Measurements from ENCODE around the gene CDH23.

Gene CDH23

DNA sequence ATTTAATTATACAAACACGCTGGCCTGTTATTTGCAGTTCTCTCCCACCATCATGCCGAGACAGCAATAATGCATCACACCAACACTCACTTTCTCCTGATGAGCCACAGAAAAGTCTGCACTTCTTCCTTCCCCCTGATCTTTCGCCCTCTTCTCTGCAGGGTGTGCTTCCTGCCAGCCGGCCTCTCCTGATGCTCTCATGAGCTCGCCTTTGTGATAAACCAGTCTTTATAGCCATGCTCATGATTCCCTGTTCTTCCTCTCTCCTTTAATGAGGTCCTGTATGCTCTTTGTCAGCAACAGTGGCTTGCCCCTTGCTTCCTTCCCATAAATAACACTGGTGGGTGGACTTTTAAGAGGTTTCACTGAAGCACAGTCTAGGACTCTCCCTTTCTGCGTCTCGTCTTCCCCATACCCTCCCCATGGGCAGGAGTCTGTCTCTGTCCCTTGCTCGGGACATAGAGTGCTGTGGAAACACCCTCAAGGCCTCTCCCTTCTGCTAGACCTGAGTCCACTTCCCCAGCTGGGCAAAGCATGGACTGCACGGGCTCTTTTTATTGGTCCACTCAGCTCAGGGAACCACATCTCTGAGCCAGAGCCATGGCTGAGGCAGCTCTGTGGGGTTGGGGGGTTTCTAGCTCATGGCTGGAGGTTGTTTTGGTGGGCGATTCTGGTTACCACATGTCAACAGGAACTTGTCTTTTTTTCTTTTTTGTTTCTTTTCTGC, 189.0 kb downstream of the CDH23 start:
- TF ChIP-seq JUND (IDR thresholded peaks at IDR 0.05; ENCODE audit: low read depth) = no peak
- no peak for DNase-seq (ENCODE audit: low read depth in 1 of 2, low spot score in 1 of 2)
- in situ Hi-C loops (cut with HindIII; ENCODE audit: low pct_unique_long_range_greater_than_20kb, low sequenced_read_pairs) = no loop called here

DNA sequence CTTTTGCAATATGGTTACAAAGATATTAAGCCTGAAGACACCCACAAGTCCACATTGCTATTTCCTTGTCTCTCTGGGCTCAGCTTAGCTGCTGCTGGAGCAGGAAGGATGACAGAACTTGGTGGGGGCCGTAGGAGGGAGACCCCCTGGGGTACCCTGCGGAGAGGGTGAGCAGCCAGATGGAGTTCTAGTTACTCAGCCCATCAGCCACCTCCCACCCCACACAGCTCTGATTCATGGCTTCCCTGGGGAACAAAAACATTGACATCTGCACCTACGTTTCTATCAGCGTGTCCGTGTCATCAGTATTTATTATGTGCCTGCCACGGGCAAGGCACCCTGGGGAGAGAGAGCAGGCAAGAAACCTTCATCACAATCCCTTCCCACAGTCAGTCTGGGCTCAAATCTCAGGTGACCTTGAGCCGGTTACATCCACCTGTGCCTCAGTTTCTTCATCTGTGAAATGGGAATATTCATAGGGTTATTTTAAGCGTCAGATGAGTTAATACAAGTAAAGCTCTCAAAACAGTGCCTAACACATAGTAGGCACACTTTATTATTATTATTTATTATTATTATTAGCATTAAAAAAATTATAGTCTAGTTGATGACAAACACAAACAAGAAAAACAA, 191.3 kb downstream of the CDH23 start:
- no peak for TF ChIP-seq JUND (IDR thresholded peaks at IDR 0.05; ENCODE audit: low read depth)
- in situ Hi-C loops (cut with HindIII; ENCODE audit: low pct_unique_long_range_greater_than_20kb, low sequenced_read_pairs) = no loop called here
- DNase-seq (ENCODE audit: low read depth in 1 of 2, low spot score in 1 of 2) = no peak

GRCh38 chr10:71588685-71589084, 192.0 kb downstream of the CDH23 start:
- TF ChIP-seq JUND (IDR thresholded peaks at IDR 0.05; ENCODE audit: low read depth) = no peak
- no peak for DNase-seq (ENCODE audit: low read depth in 1 of 2, low spot score in 1 of 2)
- in situ Hi-C loops (cut with HindIII; ENCODE audit: low pct_unique_long_range_greater_than_20kb, low sequenced_read_pairs) = no loop called here

GRCh38 chr10:71589617-71590551, 193.2 kb downstream of the CDH23 start:
- no peak for TF ChIP-seq JUND (IDR thresholded peaks at IDR 0.05; ENCODE audit: low read depth)
- in situ Hi-C loops (cut with HindIII; ENCODE audit: low pct_unique_long_range_greater_than_20kb, low sequenced_read_pairs) = no loop called here
- DNase-seq (ENCODE audit: low read depth in 1 of 2, low spot score in 1 of 2) = peak in 1 of 2 experiments; percentile 20

DNA sequence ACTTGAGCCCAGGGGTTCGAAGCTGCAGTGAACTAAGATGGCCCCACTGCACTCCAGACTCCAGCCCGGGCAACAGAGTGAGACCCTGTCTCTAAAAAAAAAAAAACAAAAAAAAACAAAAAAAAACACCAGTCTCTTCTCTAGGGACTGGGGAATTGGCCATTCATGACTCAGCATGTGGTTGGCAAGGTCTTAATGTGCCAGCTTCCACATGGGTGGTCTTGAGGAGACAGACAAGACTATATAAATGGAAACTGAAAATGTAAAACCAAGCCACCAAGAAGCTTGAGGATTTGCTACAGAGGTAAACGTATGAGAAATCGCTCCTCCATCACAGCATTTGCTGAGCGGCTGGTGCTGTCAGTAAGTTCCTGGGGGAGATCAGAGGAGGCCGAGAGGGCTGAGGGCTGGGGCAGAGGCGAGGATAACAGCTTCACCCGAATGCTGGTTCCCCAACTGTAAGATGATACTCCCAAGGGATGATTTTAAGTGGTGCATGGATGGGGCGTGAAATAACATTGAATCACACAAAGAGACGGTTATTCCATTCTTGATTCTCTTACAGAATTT, 194.1 kb downstream of the CDH23 start:
- no peak for TF ChIP-seq JUND (IDR thresholded peaks at IDR 0.05; ENCODE audit: low read depth)
- in situ Hi-C loops (cut with HindIII; ENCODE audit: low pct_unique_long_range_greater_than_20kb, low sequenced_read_pairs) = no loop called here
- no peak for DNase-seq (ENCODE audit: low read depth in 1 of 2, low spot score in 1 of 2)

- in situ Hi-C loops (cut with HindIII; ENCODE audit: low pct_unique_long_range_greater_than_20kb, low sequenced_read_pairs) = no loop called here
- no peak for DNase-seq (ENCODE audit: low read depth in 1 of 2, low spot score in 1 of 2)
- no peak for TF ChIP-seq JUND (IDR thresholded peaks at IDR 0.05; ENCODE audit: low read depth)
These were observed 198.3 kb downstream of the CDH23 start for GRCh38 chr10:71594934-71595571.

DNA sequence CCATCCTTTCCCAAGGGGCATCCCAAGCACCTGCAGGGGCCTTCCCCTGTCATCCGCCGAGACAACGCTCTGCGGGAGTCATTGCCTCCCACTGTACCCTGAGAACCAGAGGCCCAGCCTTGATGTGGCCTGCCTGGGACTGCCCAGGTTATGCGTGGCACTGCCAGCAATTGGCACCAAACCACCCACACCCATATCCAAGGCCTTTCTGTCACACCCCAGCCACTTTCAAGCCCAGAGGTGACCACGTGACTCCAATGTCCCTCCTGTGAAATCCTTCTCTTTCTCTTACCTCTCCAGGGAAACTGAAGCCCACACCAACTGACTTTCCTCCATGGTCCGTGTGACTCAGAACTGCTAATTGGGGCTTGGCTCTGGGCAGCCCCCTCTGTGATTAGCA, 198.9 kb downstream of the CDH23 start:
- DNase-seq (ENCODE audit: low read depth in 1 of 2, low spot score in 1 of 2) = no peak
- in situ Hi-C loops (cut with HindIII; ENCODE audit: low pct_unique_long_range_greater_than_20kb, low sequenced_read_pairs) = no loop called here
- TF ChIP-seq JUND (IDR thresholded peaks at IDR 0.05; ENCODE audit: low read depth) = no peak

GRCh38 chr10:71596127-71596526, 199.4 kb downstream of the CDH23 start:
- in situ Hi-C loops (cut with HindIII; ENCODE audit: low pct_unique_long_range_greater_than_20kb, low sequenced_read_pairs) = no loop called here
- no peak for DNase-seq (ENCODE audit: low read depth in 1 of 2, low spot score in 1 of 2)
- no peak for TF ChIP-seq JUND (IDR thresholded peaks at IDR 0.05; ENCODE audit: low read depth)

DNA sequence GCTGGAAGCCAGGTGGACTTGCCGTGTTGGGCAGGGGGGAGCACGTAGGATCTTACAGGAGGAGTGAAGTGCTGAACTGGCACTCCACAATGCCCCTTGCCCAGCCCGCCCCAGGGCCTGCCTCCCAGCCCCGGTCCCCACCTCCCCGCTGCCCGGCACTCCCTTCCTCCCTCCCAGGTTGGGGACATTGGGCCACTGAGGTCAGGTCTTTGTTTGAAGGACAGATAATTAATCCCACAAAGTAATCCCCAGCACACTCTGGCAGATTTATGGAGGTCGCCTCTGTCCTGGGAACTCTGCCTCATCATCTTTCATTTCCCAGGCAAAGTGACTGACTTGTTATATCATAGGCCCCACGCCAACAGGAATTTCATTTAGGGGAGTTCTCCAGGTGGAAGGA, 200.0 kb downstream of the CDH23 start:
- in situ Hi-C loops (cut with HindIII; ENCODE audit: low pct_unique_long_range_greater_than_20kb, low sequenced_read_pairs) = no loop called here
- TF ChIP-seq JUND (IDR thresholded peaks at IDR 0.05; ENCODE audit: low read depth) = no peak
- no peak for DNase-seq (ENCODE audit: low read depth in 1 of 2, low spot score in 1 of 2)

DNA sequence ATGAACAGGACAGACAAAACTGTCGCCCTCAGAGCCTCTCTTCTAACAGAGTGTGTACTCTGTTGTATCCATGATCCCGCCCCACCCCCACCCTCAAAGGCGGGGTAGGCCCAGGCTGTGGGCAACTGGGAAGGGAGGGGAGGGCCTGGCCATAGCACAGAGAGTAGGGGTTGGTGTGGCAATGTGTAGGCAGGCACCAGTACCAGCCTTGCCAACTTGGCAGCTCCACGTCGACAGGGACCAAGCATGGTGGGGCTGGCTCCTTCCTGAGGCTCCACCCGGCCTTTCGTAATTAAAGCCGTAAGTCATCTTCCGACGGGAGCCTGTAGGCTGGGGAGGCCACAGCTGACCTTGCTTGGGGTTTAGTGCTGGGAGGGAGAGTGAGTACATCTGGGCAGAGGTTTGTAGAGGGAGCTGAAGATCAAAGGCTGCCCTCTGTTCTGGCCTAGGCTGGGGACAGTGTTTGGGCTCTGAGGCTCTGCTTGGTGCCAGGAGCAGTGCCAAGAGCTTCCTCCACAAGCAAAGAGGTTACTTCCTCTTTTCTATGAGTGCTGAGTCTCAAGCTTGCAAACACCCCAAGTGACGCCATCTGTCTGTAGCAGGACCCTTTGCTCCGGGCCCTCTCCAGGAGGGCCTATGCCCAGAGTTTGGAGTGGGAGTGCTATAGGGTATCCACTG, 201.2 kb downstream of the CDH23 start:
- DNase-seq (ENCODE audit: low read depth in 1 of 2, low spot score in 1 of 2) = no peak
- in situ Hi-C loops (cut with HindIII; ENCODE audit: low pct_unique_long_range_greater_than_20kb, low sequenced_read_pairs) = no loop called here
- no peak for TF ChIP-seq JUND (IDR thresholded peaks at IDR 0.05; ENCODE audit: low read depth)

- DNase-seq (ENCODE audit: low read depth in 1 of 2, low spot score in 1 of 2) = no peak
- no peak for TF ChIP-seq JUND (IDR thresholded peaks at IDR 0.05; ENCODE audit: low read depth)
- in situ Hi-C loops (cut with HindIII; ENCODE audit: low pct_unique_long_range_greater_than_20kb, low sequenced_read_pairs) = no loop called here
These were observed 201.9 kb downstream of the CDH23 start for GRCh38 chr10:71598621-71599055.

Data from T47D (cell line).